Mammary epithelial cell (primary cell): ENCODE results near the gene EEF1AKMT3.

Experiments used
- EZH2 ChIP-seq: IDR thresholded peaks from 2 replicates; pipeline ENCODE4 v1.6.1; 2012; ENCODE audit warnings: low read length, inconsistent platforms, borderline replicate concordance
- TF ChIP-seq, protein P1 (sequence below), 2 donors: IDR thresholded peaks in 1 of 2; conservative IDR thresholded peaks in 1 of 2; 2 replicates each; pipeline ENCODE4 v1.5.1; 2011 to 2012; ENCODE audit warnings: inconsistent platforms in 2 of 2, low read length in 2 of 2, mild to moderate bottlenecking in 2 of 2, control low read depth in 1 of 2, low read depth in 1 of 2; ENCODE audit not compliant: insufficient read depth in 1 of 2; ENCODE audit errors: extremely low read depth in 1 of 2

DNA sequence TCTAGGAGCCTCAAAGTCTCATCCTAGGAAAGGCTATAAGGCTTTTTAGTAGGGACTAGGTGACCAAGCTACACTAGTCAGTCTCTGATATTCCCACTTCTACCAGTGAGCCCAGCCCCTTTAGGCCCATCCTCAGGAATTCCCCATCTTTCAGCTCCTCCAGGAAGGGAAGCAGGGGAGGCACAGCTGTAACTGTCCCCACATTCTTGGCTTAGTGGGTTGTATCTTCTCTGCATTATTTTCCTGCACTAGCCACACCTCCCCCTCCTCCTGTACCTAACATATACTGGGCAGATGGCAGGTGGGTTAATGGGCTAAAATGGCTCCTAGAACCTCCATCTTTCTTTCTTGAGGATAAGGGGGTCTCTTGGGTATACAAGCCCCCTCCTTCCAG lies 5.1 kb upstream of the EEF1AKMT3 start:
- no peak for TF ChIP-seq EZH2
- TF ChIP-seq, protein P1, sequence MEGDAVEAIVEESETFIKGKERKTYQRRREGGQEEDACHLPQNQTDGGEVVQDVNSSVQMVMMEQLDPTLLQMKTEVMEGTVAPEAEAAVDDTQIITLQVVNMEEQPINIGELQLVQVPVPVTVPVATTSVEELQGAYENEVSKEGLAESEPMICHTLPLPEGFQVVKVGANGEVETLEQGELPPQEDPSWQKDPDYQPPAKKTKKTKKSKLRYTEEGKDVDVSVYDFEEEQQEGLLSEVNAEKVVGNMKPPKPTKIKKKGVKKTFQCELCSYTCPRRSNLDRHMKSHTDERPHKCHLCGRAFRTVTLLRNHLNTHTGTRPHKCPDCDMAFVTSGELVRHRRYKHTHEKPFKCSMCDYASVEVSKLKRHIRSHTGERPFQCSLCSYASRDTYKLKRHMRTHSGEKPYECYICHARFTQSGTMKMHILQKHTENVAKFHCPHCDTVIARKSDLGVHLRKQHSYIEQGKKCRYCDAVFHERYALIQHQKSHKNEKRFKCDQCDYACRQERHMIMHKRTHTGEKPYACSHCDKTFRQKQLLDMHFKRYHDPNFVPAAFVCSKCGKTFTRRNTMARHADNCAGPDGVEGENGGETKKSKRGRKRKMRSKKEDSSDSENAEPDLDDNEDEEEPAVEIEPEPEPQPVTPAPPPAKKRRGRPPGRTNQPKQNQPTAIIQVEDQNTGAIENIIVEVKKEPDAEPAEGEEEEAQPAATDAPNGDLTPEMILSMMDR (conservative IDR thresholded peaks at IDR 0.05 in 1 of 2, IDR thresholded peaks at IDR 0.05 in 1 of 2; ENCODE audit: extremely low read depth in 1 of 2, insufficient read depth in 1 of 2, low read depth in 1 of 2, low read length in 2 of 2), result no peak
